Measurements from ENCODE around the gene ADGRB3.

The ADGRB3 gene

DNA sequence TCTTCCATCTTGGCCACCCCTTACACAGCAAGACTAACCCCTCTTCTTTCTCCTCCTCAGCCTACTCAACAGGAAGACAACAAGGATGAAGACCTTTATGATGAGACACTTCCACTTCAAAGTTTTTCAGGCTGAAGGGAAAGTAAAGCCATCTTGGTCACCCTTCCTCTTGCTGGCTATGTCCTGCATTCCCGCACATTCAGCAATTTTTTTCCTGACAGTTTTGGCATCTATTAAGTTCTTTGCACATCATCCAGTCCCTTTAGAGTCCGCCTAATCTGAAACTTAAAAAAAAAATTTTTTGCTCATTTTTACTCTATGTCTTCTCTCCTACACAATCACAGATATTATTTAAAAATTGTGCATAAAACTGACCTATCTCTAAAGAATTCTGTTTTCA lies 668.3 kb downstream of the ADGRB3 start:
- no peaks in the 10 kb centered on the region for H3K4me1 ChIP-seq (ENCODE audit: insufficient read depth, low read length, severe bottlenecking)
- H3F3A ChIP-seq (ENCODE audit: insufficient read depth, low read length): no peaks in the 10 kb centered on the region
- H3K9ac ChIP-seq (ENCODE audit: low read length): no peak overlapping the region
- no peak overlapping the region for H2AFZ ChIP-seq (ENCODE audit: low read length)
- H4K20me1 ChIP-seq (ENCODE audit: insufficient read depth, low read length): no peaks in the 10 kb centered on the region
- H3K27ac ChIP-seq (ENCODE audit: low read depth, low read length, poor library complexity, severe bottlenecking): no peak overlapping the region
- no peaks in the 10 kb centered on the region for H3K36me3 ChIP-seq (ENCODE audit: insufficient read depth, low read length)
- H3K79me2 ChIP-seq (ENCODE audit: insufficient read depth, low read length): no peaks in the 10 kb centered on the region
- no peak for TF ChIP-seq EZH2 (IDR thresholded peaks at IDR 0.05; ENCODE audit: borderline replicate concordance, low read length)
- no peaks in the 10 kb centered on the region for H3K27me3 ChIP-seq (ENCODE audit: insufficient read depth, low read length)
- no peak overlapping the region for H3K4me2 ChIP-seq (ENCODE audit: low read length)
- no peaks in the 10 kb centered on the region for H3K9me2 ChIP-seq (ENCODE audit: low read depth, low read length)
- H3K9me3 ChIP-seq (ENCODE audit: low read length): no peaks in the 10 kb centered on the region
- no peak overlapping the region for H3K4me3 ChIP-seq (ENCODE audit: low read depth, low read length, poor library complexity, severe bottlenecking)

DNA sequence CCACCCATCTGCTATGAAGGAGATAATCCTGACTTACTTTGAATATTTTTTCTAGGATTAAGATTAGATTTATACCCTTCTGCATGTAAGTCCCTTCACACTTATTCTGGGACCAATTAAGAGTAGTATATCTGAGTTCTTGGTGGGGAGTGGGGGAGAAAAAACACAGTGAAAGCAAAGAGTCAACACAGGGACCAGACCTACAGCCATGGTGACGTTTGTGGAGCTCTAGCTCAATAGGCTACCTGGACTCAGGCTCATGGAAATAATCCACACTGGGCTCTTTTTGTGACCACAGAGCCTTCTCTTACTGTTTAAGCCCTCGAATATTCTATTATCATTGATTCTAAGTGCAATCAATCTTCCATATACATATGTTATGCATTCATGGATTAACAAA lies 670.4 kb downstream of the ADGRB3 start:
- Histone ChIP-seq H3K79me2 (ENCODE audit: insufficient read depth, low read length) (no peaks in the 10 kb centered on the region), H2AFZ (ENCODE audit: low read length) (no peak overlapping the region), H3K9me2 (ENCODE audit: low read depth, low read length) (no peaks in the 10 kb centered on the region), H3F3A (ENCODE audit: insufficient read depth, low read length) (no peaks in the 10 kb centered on the region), H3K4me3 (ENCODE audit: low read depth, low read length, poor library complexity, severe bottlenecking) (no peak overlapping the region), H3K36me3 (ENCODE audit: insufficient read depth, low read length) (no peaks in the 10 kb centered on the region), H3K4me2 (ENCODE audit: low read length) (no peak overlapping the region), H3K9me3 (ENCODE audit: low read length) (no peaks in the 10 kb centered on the region), H3K27ac (ENCODE audit: low read depth, low read length, poor library complexity, severe bottlenecking) (no peak overlapping the region), H3K4me1 (ENCODE audit: insufficient read depth, low read length, severe bottlenecking) (no peaks in the 10 kb centered on the region), H3K9ac (ENCODE audit: low read length) (no peak overlapping the region), H4K20me1 (ENCODE audit: insufficient read depth, low read length) (no peaks in the 10 kb centered on the region), H3K27me3 (ENCODE audit: insufficient read depth, low read length) (no peaks in the 10 kb centered on the region)
- no peak for TF ChIP-seq EZH2 (IDR thresholded peaks at IDR 0.05; ENCODE audit: borderline replicate concordance, low read length)
- TF ChIP-seq, protein P1, sequence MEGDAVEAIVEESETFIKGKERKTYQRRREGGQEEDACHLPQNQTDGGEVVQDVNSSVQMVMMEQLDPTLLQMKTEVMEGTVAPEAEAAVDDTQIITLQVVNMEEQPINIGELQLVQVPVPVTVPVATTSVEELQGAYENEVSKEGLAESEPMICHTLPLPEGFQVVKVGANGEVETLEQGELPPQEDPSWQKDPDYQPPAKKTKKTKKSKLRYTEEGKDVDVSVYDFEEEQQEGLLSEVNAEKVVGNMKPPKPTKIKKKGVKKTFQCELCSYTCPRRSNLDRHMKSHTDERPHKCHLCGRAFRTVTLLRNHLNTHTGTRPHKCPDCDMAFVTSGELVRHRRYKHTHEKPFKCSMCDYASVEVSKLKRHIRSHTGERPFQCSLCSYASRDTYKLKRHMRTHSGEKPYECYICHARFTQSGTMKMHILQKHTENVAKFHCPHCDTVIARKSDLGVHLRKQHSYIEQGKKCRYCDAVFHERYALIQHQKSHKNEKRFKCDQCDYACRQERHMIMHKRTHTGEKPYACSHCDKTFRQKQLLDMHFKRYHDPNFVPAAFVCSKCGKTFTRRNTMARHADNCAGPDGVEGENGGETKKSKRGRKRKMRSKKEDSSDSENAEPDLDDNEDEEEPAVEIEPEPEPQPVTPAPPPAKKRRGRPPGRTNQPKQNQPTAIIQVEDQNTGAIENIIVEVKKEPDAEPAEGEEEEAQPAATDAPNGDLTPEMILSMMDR (IDR thresholded peaks at IDR 0.05; ENCODE audit: low read length): no peak

DNA sequence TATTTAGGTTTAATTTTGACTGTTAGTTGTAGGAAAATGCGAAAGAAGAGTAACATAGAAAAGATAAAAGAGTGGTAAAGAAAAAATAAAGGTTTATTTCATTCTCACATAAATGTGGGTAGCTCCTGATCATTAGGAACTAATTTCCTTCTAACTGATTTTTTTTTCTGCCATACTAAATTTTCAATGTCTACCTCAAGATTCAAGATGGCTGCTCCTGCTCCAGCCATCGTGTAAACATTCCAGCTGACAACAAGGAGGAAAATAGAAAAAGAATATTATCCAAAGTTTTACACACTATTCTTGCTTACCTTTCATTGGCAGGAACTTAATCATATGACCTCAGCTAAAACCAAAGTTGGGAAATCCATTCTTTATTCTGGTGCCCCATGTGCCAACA lies 673.5 kb downstream of the ADGRB3 start:
- no peaks in the 10 kb centered on the region for H3F3A ChIP-seq (ENCODE audit: insufficient read depth, low read length)

DNA sequence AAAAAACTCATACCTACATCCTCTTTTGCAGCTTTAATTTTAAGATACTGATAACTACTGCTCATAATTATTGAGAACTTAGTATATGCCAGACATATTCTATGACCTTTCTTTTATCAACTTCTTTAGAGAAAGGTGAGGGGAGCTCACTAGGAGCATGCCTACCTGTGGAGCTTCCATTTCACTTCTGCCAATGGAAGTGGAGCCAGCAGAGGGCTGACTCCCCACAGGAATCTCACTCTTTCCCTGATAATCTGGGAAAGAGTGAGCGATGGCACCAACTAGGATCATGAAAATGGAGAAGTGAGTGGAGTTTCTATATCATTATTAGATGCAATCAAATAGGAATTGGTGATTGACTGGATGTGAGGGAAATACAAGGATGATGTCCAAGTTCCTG lies 676.8 kb downstream of the ADGRB3 start:
- no peaks in the 10 kb centered on the region for H3K4me1 ChIP-seq (ENCODE audit: insufficient read depth, low read length, severe bottlenecking)
- H3K27me3 ChIP-seq (ENCODE audit: insufficient read depth, low read length): no peaks in the 10 kb centered on the region
- H3K9me3 ChIP-seq (ENCODE audit: low read length): no peaks in the 10 kb centered on the region
- no peaks in the 10 kb centered on the region for H3K79me2 ChIP-seq (ENCODE audit: insufficient read depth, low read length)
- no peaks in the 10 kb centered on the region for H3K36me3 ChIP-seq (ENCODE audit: insufficient read depth, low read length)
- H3K4me3 ChIP-seq (ENCODE audit: low read depth, low read length, poor library complexity, severe bottlenecking): no peak overlapping the region
- H3K27ac ChIP-seq (ENCODE audit: low read depth, low read length, poor library complexity, severe bottlenecking): no peak overlapping the region
- no peak overlapping the region for H3K9ac ChIP-seq (ENCODE audit: low read length)
- H4K20me1 ChIP-seq (ENCODE audit: insufficient read depth, low read length): no peaks in the 10 kb centered on the region
- no peak overlapping the region for H3K4me2 ChIP-seq (ENCODE audit: low read length)
- TF ChIP-seq EZH2 (IDR thresholded peaks at IDR 0.05; ENCODE audit: borderline replicate concordance, low read length): no peak
- H3F3A ChIP-seq (ENCODE audit: insufficient read depth, low read length): no peaks in the 10 kb centered on the region; the same call in 1 of the 2 replicates
- no peak overlapping the region for H2AFZ ChIP-seq (ENCODE audit: low read length)
- H3K9me2 ChIP-seq (ENCODE audit: low read depth, low read length): no peaks in the 10 kb centered on the region

More for the DNA sequence above, 673.5 kb downstream of the ADGRB3 start:
- H2AFZ ChIP-seq (ENCODE audit: low read length): no peak overlapping the region
- H3K9ac ChIP-seq (ENCODE audit: low read length): no peak overlapping the region
- H4K20me1 ChIP-seq (ENCODE audit: insufficient read depth, low read length): no peaks in the 10 kb centered on the region
- no peak overlapping the region for H3K4me2 ChIP-seq (ENCODE audit: low read length)
- no peaks in the 10 kb centered on the region for H3K27me3 ChIP-seq (ENCODE audit: insufficient read depth, low read length)
- TF ChIP-seq EZH2 (IDR thresholded peaks at IDR 0.05; ENCODE audit: borderline replicate concordance, low read length): no peak
- TF ChIP-seq, protein P1 (IDR thresholded peaks at IDR 0.05; ENCODE audit: low read length): no peak
- H3K36me3 ChIP-seq (ENCODE audit: insufficient read depth, low read length): no peaks in the 10 kb centered on the region
- no peak overlapping the region for H3K27ac ChIP-seq (ENCODE audit: low read depth, low read length, poor library complexity, severe bottlenecking)
- no peaks in the 10 kb centered on the region for H3K4me1 ChIP-seq (ENCODE audit: insufficient read depth, low read length, severe bottlenecking)
- H3K79me2 ChIP-seq (ENCODE audit: insufficient read depth, low read length): no peaks in the 10 kb centered on the region
- no peaks in the 10 kb centered on the region for H3K9me3 ChIP-seq (ENCODE audit: low read length)
- H3K9me2 ChIP-seq (ENCODE audit: low read depth, low read length): no peaks in the 10 kb centered on the region
- no peak overlapping the region for H3K4me3 ChIP-seq (ENCODE audit: low read depth, low read length, poor library complexity, severe bottlenecking)
